HG03159 (cell line): ENCODE data around the gene TBX15.
"Not testable (repeated sequence)": the region's sequence is repeated elsewhere in the genome, so short reads cannot be mapped to it uniquely, and the experiment has no call there.

Experiments
- ATAC-seq: cut with Tn5 transposase; IDR thresholded peaks from one replicate; pipeline ENCODE4 v1.9.1; 2021; ENCODE audit warnings: mild to moderate bottlenecking, moderate library complexity; ENCODE audit not compliant: unreplicated experiment

TBX15 gene

DNA sequence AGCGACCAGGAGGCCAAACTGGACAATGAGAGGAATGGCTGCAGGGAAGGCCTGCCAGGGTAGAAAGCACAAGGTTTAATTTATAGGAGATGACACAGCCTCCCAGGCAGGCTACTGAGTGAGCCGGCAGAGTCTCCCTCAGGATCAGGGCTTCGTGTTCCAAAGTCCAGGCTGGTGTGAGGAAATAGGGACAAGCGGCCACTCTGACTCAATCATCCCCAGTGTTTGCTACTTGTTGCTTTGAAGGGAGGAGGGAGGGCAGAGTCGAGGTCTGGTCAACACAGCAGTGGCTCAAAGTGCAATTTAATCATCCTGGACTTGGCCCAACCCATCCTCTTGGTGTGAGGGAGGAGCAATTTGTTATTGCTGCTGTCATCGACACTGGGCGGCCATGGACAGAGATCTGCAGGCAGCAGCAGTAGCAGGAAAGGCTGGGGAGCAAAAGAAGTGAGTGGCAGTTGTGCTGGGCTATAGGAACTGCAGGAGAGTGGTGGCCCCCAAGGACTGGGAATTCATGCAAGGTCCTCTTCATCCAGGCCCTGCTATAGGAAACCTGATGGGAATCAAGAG, 27.5 kb downstream of the TBX15 start:
- ATAC-seq = no peak

DNA sequence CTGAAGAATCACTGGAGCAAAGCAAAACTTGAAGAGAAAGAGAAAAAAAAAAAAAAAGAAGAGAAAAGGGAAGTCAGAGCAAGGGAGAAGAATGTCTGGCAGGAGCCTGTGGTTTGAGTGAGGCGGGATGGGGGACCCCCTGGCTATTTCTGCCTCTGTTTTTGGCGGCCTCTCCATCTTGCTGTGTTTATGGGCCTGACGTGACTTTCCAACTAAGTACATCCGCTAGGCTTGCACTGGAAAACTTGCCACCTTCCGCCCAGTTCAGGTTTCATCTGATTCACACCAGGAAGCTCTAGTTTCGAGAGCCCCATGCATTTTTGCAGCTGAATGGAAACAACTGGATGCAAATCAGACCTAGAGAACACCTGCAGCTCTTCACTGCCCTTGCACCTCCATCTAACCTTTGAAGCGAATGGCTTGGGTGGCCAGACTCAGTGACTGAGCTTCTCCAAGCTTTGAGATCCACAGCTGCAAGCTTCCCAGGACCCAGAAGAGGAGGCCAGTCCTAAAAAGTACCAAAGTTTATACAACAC, 28.0 kb downstream of the TBX15 start:
- ATAC-seq = peak; percentile 91

DNA sequence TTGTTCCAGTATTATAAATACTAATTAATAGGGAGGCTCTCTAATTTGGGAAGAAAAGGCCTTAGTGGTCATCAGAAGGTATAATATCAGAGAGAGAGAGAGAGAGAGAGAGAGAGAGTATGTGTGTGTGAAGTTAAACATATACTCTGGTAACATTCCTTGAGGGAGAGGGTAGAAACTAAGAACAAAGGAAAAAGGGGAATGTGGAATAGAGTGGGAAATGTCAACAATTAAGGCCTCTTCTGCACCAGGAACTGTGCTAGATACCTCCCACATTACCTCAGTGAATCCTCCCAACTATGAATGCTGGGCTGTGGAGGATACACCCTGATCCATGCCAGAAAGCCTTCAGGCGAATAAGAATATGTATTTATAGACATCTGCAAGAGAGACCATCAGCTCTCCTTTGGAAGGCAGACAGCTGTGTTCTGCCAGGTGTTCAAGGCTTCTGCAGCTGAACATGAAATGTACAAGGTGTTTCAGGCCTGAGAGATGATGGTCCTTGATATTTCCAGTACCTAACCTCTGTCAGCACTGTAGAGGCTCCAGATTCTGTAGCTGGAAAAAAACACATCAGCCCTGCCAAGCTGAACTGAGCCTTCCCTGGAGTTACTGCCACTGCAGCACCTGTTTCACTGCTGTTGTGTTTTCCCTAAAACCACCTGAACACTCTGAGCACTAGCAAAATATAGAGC, 29.1 kb downstream of the TBX15 start:
- no peak for ATAC-seq

GRCh38 chr1:118958140-118958539, 30.0 kb downstream of the TBX15 start:
- no peak for ATAC-seq

DNA sequence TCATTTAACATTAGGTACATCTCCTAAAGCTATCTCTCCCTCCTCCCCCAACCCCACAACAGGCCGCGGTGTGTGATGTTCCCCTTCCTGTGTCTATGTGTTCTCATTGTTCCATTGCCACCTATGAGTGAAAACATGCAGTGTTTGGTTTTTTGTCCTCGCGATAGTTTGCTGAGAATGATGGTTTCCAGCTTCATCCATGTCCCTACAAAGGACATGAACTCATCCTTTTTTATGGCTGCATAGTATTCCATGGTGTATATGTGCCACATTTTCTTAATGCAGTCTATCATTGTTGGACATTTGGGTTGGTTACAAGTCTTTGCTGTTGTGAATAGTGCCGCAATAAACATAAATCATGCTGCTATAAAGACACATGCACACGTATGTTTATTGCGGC, 30.6 kb downstream of the TBX15 start:
- not testable (repeated sequence) for ATAC-seq

DNA sequence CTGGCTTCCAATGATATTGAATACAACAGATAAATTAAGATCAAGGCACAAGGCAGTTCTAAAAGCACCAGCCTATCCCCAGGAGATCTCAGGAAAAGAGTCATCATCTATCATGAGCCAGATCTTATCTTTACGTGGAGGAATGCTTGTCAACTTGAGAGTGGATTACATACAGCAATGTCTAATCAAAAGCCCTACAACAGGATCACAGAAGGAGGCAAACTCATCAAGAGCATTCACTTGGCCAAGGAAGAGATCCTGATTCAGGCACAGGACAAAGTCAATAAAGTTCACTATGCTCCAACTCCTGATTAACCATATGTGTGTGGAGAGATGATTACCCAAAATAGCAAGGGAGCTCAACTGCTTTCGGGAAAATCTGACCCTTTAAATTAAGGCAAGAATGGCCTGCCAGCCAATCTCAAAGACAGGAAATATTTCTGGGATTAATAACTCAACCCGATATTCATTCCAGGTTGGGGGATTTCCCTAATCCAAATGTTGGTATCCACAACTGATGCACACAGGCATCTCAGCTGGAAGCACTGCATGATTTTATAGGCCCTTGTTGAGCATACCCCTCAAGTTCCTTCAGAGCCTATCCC, 33.7 kb downstream of the TBX15 start:
- no peak for ATAC-seq

DNA sequence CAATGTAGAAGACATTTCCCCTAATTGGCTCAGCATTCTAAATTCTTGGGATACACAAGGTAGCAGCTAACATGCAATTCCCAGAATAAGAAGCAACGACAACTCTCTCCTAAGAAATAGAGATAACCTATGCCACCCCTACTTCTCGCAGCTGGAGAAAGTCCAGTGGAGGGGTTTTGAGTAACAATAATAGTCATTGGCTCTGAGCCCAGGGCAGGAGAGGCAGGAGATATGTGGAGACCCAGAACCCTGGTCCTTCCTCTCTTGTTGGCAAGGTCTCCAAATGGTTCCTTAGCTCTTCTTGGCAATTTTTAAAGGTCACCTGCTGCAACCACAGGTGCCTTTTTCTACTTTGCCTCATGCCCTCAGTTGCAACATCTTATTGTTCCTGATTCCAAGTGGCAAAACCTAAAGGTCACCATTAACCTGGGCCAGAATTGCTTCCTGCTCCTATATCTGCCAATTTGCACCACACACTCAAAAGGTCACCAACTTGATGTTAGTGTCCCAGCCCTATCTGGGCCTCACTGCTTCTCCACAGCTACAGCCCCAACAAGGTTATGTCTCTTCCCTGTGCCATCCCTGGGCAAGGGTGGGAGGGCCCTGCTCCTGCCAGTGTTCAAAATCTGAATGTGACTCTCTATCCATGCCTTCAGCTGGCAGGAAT, 36.7 kb downstream of the TBX15 start:
- ATAC-seq = no peak

DNA sequence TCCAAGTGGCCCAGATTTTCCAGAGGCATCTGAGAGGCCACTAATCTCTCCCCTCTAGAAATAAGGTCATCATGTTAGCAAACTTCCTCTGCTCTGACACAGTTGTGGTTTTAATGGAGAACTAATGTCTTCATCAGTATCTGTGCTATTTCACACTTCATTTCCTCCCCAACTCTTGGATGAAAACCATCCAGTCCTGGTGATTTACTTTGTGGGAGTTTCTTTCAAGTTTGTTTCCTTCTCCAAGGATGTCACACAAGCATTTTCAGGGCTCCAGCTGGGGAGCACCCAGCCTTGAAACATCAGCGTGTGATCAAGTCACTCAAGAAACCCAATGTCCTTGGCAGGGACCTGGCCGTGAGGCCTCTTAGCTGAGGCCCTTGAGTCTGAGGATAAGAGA, 38.8 kb downstream of the TBX15 start:
- ATAC-seq = no peak

- ATAC-seq = no peak
Measured at GRCh38 chr1:118948846-118949245, 39.3 kb downstream of the TBX15 start.

GRCh38 chr1:118948351-118948750, 39.8 kb downstream of the TBX15 start:
- no peak for ATAC-seq

- no peak for ATAC-seq
Measured at GRCh38 chr1:118947790-118948189, 40.4 kb downstream of the TBX15 start.

DNA sequence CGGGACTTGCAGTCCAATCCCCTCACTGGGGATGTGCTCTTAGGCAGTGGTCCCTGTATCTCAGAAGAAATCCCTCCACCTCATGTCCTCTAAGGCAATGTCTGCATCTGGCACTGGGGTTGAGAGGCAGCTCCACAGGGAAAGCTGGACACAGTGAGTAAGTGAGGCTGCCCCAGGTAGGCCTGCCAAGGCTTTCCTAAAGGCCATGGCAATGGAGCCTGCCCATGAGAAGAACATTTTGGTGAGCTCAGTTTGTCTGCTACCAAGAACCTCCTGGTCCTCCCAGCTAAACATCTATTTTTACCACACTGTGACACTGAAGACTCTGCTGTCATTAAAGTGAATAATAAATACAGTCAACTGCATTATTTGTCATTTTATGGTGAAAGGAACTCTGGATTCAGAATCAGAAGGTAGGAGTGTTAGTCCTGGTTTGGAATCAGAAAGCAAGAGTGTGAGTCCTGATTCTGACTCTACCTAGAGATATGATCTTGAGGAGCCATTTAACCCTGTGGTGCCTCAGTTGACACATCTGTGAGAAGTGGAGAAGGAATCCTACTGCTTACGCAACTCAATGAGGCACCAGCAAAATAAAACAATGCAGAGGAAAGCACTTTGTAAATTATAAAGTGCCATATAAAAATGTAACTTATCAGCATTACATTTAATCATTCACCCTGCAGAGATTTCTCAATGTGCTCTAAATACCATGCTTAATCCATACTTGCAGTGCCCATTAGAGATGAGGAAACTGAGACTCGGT, 41.0 kb downstream of the TBX15 start:
- ATAC-seq = no peak

GRCh38 chr1:118945489-118945888, 42.7 kb downstream of the TBX15 start:
- no peak for ATAC-seq

GRCh38 chr1:118944546-118944945, 43.6 kb downstream of the TBX15 start:
- ATAC-seq = no peak

DNA sequence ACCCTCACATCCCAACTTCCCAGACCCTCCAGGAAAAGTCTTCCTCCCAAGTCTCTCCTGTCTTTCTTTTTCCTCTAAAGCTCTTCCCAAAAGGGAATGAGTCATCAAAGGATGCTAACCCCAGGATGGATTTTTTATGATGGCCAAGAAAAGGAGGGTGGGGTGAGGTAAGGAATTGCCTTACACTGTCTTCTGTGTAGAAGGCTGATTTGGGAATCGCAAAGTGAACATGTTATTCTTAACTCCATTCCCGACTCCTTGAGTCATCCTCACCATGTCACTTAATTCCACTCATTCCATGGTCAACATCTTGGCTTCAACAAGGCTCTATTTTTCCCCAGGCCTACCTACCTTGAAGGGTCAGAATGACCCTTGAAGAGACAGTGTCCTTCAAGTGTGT, 44.0 kb downstream of the TBX15 start:
- no peak for ATAC-seq

- ATAC-seq = no peak
Measured at GRCh38 chr1:118940957-118941356, 47.2 kb downstream of the TBX15 start.

DNA sequence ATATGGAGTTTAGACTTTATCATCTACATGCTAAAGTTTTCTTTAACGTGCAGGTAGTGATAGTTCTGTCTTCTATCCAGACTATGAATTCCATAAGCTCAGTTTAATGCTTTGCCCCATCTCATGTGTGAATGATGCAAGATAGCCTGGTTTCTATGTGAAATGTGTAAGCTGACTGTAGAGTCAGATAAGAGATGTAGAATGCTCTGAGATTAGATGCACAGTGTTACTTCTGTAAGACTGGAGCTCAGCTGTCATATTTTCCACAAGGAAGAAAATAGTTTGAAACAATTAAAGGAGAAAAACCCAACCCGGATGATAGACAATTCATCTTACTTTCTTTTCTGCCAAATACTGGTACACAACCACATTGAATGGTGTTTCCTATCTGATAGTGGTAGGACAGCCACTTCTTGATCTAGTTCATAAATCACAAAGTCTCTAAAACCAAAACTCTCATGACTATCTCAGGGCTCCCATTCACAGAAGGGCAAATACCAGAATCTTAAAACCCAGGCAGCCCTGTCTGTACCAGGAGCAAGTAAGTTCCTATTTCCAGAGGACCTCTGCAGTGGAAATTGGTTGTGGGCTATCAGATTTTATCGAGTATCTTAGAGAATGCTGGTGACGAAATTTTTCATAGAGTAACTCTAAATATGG, 50.6 kb downstream of the TBX15 start:
- no peak for ATAC-seq

GRCh38 chr1:118934706-118935105, 53.4 kb downstream of the TBX15 start:
- ATAC-seq = no peak

- no peak for ATAC-seq
Measured at GRCh38 chr1:118933051-118933781, 54.9 kb downstream of the TBX15 start.

DNA sequence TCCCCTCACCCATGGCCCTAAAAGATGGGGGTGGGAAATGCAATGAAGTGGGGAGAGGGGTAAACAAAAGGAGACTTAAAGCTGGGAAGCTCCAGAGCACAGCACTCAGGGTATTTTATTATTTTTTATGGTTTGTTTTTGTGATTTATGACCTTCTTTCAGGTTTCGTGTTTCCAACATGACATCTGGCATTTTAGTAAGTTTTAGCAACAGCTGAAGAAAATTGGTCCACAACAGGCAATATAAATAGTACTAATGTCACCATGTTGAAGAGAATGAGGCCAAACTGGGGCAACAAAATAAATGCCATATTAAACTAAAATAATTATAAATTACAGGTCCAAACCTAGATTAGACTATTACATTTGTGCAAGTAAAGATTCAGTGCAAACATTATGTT, 56.3 kb downstream of the TBX15 start:
- no peak for ATAC-seq
